ENCODE measurements around the gene USP12. TPM values are rescaled to one million over a fixed set of nuclear protein-coding genes. Genes with fewer than 3 reads are reported as not detected.
"Not testable (repeated sequence)": the region's sequence is repeated elsewhere in the genome, so short reads cannot be mapped to it uniquely, and the experiment has no call there.

The USP12 gene
- total RNA-seq, 1 donor from 2014 or later, result 56.8 TPM

DNA sequence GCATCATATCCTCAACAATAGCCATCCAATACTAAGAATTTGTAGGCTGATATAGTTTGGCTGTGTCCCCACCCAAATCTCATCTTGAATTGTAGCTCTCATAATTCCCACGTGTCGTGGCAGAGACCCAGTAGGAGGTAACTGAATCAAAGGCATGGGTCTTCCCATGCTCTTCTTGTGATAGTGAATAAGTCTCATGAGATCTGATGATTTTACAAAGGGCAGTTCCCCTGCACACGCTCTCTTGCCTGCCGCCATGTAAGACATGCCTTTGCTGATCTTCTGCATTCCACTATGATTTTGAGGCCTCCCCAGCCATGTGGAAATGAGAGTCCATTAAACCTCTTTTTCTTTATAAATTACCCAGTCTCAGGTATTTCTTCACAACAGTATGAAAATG lies 48.2 kb downstream of the USP12 start:
- not testable (repeated sequence) for DNase-seq (ENCODE audit: low read depth)

DNA sequence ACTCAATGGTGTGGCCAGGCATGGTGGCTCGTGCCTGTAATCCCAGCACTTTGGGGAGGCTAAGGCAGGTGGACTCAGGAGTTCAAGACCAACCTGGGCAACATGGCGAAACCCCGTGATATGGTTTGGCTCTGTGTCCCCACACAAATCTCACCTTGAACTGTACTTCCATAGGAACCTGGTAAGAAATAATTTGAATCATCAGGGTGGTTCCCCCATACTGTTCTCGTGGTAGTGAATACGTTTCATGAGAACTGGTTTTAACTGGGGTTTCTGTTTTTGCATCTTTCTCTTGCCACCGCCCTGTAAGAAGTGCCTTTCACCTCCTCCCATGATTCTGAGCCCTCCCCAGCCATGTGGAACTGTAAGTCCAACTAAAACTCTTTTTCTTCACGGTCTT lies 49.6 kb downstream of the USP12 start:
- no peak for DNase-seq (ENCODE audit: low read depth)

DNA sequence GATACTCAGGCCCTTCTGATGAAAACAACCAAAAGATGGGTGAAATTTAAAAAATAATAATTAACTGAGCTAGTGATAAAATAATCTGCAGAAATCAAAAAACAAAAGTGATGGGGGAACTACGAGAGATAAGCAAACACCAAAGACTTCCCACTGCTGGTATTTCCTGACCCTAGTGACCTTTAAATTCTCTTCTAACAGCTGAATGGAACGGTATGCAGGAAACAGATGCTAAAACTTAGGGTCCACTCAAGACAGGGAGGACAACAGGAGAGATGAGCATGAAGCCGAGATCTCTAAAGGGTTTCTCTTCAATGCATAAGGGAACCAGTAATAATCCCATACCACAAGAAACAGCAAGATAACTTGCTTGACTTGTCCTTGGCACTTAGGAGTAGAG lies 50.8 kb downstream of the USP12 start:
- no peak for DNase-seq (ENCODE audit: low read depth)

GRCh38 chr13:27120011-27120410 lies 51.6 kb downstream of the USP12 start:
- no peak for DNase-seq (ENCODE audit: low read depth)

- DNase-seq (ENCODE audit: low read depth), result no peak
These were observed 53.1 kb downstream of the USP12 start for GRCh38 chr13:27118428-27119054.

DNA sequence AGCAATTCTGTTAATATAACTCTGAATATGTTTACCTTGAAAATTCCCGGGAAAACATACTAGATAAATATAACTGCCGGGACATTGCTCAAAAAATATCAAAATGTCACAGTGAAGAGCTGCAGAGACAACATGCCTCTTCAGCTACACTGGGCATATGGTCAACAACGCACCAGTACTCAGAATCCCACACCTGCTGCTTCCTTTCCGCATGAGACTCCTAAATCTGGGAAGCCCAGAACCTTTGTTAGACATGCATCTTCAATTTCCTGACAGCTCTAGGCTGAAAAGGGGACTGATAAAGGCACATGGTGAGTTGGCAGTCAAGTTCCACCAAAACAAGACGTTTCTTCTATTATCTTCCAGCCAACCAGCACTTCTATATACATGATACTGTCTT lies 53.7 kb downstream of the USP12 start:
- DNase-seq (ENCODE audit: low read depth), result no peak

- no peak for DNase-seq (ENCODE audit: low read depth)
These were observed 54.5 kb downstream of the USP12 start for GRCh38 chr13:27117158-27117557.

- DNase-seq (ENCODE audit: low read depth), result no peak
These were observed 58.2 kb downstream of the USP12 start for GRCh38 chr13:27113436-27113835.

DNA sequence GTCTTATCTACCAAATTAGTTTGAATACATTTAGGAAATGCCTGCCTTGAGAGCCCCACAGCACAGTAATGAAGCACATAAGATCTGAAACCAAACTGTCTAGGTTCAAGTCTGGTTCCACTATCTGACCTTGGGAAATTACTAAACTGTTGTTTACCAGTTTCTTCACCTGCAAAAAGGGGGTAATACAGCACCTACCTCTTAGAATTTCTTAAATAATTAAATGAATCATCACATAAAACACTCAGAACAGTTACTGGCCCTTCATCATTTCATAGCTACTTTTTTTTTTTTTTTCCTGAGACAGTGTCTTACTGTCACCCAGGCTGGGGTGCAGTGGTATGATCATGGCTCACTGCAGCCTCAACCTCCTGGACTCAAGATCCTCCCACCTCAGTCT lies 59.6 kb downstream of the USP12 start:
- peak; percentile 16 for DNase-seq (ENCODE audit: low read depth)

DNA sequence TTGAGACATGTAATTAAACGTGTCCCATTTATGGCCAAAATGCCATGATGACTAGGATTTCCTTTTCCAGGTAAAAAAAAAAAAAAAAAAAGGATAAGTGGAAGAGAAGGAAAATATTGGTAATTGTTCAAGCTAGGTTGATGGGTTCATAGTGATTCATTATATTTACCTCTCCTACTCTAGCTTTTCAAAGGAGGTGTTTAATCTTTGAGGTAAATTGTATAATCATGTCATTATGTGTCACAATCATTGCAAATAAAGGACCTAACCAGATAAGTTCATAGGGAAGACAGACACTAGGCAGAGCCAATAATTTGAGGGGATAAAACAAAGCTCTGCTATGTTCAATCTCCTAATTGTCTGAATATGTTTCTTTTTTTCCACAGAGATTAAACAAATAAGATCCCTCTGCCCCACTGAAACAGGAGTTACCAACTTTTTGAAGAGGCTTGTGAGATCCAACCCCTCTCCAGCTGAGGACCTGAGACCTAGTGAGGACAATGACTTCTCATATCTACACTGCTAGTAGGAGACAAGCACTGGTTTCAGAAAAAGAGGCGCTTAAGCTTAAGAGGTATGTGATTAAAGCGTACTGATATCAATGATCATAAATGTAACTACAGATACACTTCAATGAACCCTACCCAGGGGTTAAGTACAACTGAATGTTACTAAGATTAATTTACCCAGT lies 61.4 kb downstream of the USP12 start:
- DNase-seq (ENCODE audit: low read depth), result no peak

GRCh38 chr13:27106144-27106543 lies 65.5 kb downstream of the USP12 start:
- DNase-seq (ENCODE audit: low read depth), result no peak

DNA sequence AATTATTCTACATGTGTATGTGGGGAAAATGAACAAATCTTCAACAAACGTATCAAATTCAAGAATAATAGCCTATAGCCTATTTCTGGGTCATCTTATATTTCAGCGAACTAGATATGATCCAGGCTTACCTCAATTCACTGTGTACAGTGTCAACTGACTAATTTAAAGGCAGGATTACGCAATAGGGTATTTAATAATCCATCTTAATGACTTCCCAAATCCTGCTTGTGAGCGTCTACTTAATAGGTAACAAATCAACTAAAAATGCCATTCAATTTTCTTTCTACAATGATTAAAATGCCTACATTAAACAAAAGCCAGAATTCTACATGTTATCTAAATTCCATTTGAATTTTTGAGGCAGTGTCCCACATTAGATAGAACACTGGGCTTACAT lies 67.0 kb downstream of the USP12 start:
- DNase-seq (ENCODE audit: low read depth), result peak; percentile 80

GRCh38 chr13:27101847-27102246 lies 69.8 kb downstream of the USP12 start:
- no peak for DNase-seq (ENCODE audit: low read depth)

DNA sequence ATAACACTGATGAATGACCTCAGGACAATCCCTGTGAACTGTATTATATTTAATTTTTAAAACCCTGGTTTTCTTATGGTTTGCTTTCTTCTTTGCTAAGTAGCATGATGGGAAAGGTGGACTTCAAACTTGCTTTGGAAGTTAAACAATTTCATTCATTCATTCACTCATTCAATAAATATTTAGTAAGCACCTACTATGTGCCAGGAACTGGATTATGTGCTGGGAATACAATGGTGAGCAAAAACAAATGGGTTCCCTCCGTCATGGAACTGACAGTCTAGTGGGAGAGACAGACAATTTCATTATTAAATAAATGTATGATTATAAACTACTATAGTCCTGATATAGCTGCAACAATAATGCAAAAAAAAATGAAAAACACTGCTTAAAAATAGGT lies 70.3 kb downstream of the USP12 start:
- DNase-seq (ENCODE audit: low read depth), result no peak

DNA sequence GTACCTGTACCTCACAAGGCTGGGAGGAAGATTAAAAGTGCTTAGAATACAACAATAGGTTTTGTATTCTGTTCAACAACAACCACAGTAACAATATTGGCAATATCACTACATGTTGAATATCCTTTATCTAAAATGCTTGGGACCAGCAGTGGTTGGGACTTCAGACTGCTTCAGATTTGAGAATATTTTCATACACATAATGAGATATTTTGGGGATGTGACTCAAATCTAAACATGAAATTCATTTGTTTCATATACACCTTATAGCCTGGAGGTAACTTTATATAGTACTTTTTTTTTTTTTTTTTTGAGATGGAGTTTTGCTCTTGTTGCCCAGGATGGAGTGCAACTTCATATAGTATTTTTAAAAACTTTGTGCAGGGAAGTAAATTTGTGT lies 73.9 kb downstream of the USP12 start:
- no peak for DNase-seq (ENCODE audit: low read depth)

GRCh38 chr13:27091451-27091850 lies 80.2 kb downstream of the USP12 start:
- DNase-seq (ENCODE audit: low read depth), result no peak

GRCh38 chr13:27088619-27089018 lies 83.0 kb downstream of the USP12 start:
- no peak for DNase-seq (ENCODE audit: low read depth)

DNA sequence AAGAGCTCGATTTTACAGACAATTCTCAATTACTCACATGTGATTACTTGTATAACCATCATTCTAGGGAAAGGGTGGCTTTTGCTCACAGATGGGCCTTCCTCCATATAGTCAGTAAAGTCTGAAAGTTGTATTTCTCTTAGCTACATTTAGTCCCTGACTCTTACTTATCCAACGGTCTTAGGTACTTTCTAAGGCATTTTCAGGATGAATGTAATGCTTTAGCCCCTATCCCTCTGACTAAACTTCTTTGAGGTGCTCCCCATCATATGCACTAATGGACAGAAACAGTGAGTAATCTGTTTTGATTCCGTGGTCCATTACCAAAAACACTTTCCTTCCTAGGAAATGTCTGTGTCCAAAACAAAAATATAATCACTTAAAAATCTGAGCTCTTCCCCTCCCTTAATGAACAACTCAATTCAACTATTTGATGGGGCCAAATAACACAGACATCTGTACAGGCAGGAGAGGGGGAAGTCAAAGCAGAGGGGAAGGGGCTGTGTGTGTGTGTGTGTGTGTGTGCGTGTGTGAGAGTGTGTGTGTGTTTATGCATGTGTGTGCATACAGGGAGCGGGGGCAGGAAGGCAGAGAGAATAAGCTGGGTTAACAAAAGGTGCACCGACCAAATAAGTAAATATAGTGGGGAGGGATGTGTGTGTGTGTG lies 84.9 kb downstream of the USP12 start:
- DNase-seq (ENCODE audit: low read depth), result peak; percentile 45

- DNase-seq (ENCODE audit: low read depth), result no peak
These were observed 88.4 kb downstream of the USP12 start for GRCh38 chr13:27083183-27083582.

DNA sequence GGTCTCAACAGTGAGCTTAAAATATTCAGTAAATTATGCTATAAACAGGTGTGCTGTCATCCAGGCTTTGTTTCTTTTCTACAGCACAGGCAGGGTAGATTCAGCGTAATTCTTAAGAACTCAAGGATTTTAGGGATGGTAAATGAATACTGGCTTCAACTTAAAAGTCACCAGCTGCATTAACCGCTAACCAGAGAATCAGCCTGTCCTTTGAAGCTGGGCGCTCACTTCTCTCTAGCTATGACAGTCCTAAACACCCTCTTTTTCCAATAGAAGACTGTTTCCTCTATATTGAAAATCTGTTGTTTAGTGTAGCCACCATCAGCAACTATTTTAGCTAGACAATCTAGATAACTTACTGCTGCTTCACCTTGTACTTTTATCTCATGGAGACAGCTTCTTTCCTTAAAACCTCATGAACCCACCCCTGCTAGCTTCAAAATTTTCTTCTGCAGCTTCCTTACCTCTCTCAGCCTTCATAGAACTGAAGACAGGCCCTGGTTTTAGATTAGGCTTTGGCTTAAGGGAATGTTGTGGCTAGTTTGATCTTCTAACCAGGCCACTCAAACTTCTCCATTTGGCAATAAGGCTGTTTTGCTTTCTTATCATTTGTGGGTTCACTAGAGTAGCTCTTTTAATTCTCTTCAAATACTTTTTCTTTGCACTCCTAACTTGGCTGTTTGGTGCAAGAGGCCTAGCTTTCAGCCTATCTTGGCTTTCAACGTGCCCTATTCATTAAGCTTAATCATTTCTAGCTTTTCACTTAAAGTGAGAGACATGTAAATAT lies 89.5 kb downstream of the USP12 start:
- no peak for DNase-seq (ENCODE audit: low read depth)

DNA sequence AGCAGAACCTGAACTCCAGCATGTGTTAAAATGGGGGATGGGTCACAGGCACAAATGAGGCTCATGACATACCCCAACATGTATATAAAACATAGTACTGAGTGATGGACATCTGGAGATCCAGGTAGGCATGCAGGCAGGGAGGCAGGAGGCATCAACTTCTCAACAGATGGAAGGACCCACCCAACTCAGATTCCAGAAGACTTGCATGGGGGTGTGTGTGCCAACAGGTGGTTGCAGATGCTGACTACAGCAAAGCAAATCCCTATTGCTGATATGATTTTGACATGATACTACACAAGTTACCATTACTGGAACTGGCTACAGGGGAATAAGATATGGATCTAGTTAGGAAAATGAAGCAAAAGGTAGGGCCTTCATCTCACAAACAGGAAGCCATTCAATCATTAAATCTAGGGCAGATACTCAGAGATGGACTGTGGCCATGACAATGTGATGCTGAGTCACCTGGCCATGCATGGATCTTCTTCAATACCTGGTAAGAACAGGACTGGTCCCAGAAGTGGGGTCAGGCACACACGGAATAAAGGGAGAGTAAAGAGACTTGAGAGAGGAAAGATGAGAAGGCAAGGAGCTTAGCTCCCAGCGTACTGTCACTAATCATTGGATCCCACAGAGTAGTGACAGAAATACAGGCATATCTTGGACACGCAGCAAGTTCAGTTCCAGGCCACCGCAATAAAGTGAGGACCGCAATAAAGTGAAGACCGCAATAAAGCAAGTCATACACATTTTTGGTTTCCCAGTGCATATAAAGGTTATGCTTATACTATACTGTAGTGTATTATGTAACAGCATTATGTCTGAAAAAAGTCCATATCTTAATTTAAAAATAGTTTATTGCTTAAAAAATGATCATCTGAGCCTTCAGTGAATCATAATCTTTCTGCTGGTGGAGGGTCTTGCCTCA lies 91.3 kb downstream of the USP12 start:
- peak; percentile 36 for DNase-seq (ENCODE audit: low read depth)
